ENCODE measurements around the gene CHI3L1.

CHI3L1 gene

GRCh38 chr1:203146537-203146936 lies 40.0 kb downstream of the CHI3L1 start:
- ChIA-PET POLR2A (no interaction called here), CTCF (interaction anchor here (0.8 to 3.1 kb wide), 3 partner anchors 12 to 29 kb away, joined by 3 to 14 read pairs (median 5); no protein-coding TSS in a partner anchor)
- TF ChIP-seq CTCF (IDR thresholded peaks at IDR 0.05; ENCODE audit: control extremely low read depth, extremely low read depth, low read depth, missing control alignments): no peak

GRCh38 chr1:203146042-203146369 lies 40.5 kb downstream of the CHI3L1 start:
- POLR2A ChIA-PET: no interaction called here
- CTCF ChIA-PET: no interaction called here
- no peak for DNase-seq (ENCODE audit: extremely low spot score)
- TF ChIP-seq CTCF (IDR thresholded peaks at IDR 0.05; ENCODE audit: control extremely low read depth, extremely low read depth, low read depth, missing control alignments): no peak

More at GRCh38 chr1:203146537-203146936, 40.0 kb downstream of the CHI3L1 start:
- no peak for DNase-seq (ENCODE audit: extremely low spot score)

DNA sequence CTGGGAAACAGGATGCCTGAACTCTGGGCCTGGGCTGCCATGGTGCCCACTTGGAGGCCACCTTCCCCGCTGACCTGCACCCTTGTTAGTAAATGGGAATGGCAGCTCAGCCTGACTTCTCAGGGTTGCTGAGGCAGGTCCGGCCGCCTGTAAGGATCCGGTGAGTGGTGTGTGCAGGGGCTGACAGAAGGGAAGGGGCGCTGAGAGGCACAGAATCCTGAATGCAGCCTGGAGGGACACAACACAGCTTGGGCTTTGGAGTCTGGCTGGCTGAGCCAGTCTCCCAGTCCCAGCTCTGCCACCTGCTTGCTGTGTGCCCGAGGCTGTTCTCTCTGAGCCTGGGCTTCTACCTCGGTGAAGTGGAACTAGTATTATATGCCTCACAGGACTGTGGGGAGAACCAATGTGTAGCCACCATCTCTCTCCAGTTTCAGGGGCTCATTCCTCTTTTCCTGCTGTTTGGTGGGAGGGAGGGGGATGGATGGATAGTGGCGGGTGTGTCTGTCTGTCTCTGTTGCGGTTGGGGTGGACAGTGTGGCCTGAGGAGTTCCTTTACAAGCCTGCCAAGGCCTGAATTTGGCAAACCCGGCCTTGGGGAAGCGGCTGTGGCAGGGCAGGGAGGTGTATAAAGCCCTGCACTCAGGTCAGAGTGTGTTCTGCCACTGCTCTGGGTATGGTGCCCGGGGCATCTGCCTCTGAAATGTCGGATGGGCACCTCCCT lies 41.0 kb downstream of the CHI3L1 start:
- TF ChIP-seq CTCF (IDR thresholded peaks at IDR 0.05; ENCODE audit: control extremely low read depth, extremely low read depth, low read depth, missing control alignments): no peak
- DNase-seq (ENCODE audit: extremely low spot score): no peak
- POLR2A ChIA-PET: no interaction called here
- CTCF ChIA-PET: no interaction called here

GRCh38 chr1:203144661-203145060 lies 41.8 kb downstream of the CHI3L1 start:
- CTCF ChIA-PET: no interaction called here
- no peak for DNase-seq (ENCODE audit: extremely low spot score)
- POLR2A ChIA-PET: no interaction called here
- TF ChIP-seq CTCF (IDR thresholded peaks at IDR 0.05; ENCODE audit: control extremely low read depth, extremely low read depth, low read depth, missing control alignments): no peak

DNA sequence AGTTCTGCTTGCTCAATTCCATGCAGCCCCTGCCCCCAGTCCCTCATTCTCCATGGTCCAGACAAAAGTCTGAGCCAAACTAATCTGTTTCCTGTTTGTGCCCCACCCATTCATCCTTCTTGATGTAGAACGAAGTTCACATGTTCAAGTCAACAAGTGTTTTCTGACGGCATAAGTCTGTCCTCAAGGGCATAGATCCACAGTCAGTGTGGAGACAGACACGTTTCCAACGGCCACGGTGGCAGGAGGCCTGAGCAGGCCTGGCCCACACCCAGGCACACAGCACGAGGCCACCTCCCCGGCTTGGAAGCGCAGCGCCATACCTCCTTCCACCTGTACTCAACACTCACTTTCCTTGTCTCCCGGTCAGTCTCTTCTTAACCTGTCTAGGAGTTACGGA lies 42.9 kb downstream of the CHI3L1 start:
- ChIA-PET POLR2A (no interaction called here), CTCF (no interaction called here)
- no peak for TF ChIP-seq CTCF (IDR thresholded peaks at IDR 0.05; ENCODE audit: control extremely low read depth, extremely low read depth, low read depth, missing control alignments)
- DNase-seq (ENCODE audit: extremely low spot score): no peak

GRCh38 chr1:203142684-203143408 lies 43.7 kb downstream of the CHI3L1 start:
- DNase-seq (ENCODE audit: extremely low spot score): no peak
- CTCF ChIA-PET: no interaction called here
- POLR2A ChIA-PET: no interaction called here

More at GRCh38 chr1:203142684-203143408, 43.7 kb downstream of the CHI3L1 start:
- TF ChIP-seq CTCF (IDR thresholded peaks at IDR 0.05; ENCODE audit: control extremely low read depth, extremely low read depth, low read depth, missing control alignments): no peak
